Thyroid gland (tissue), 4 donors: ENCODE data around the gene SLC17A9.

Experiments
- CTCF ChIP-seq, 6 experiments: fragments of 200-600 bp in 3 of 6; fragments of 450-650 bp in 3 of 6; sonication (generic) in 3 of 6; IDR thresholded peaks; one replicate each; pipeline ENCODE4 v1.5.1; 2016 to 2019; ENCODE audit warnings: antibody characterized with exemption in 6 of 6, mild to moderate bottlenecking in 2 of 6, inconsistent platforms in 1 of 6, moderate library complexity in 1 of 6
- POLR2A ChIP-seq, 2 donors: fragments of 450-650 bp; IDR thresholded peaks; one replicate each; pipeline ENCODE4 v1.6.1; 2017; ENCODE audit warnings: antibody characterized with exemption in 2 of 2, mild to moderate bottlenecking in 2 of 2, moderate library complexity in 1 of 2

GRCh38 chr20:62958388-62959100 lies 6.0 kb downstream of the SLC17A9 start:
- no peak for TF ChIP-seq CTCF (IDR thresholded peaks at IDR 0.05)
- no peak for TF ChIP-seq POLR2A (IDR thresholded peaks at IDR 0.05)
